Endothelial cell of hepatic sinusoid (primary cell): ENCODE data around the gene BMF.
"Not testable (repeated sequence)": the region's sequence is repeated elsewhere in the genome, so short reads cannot be mapped to it uniquely, and the experiment has no call there.

ENCODE experiments used
- in situ Hi-C: cut with HindIII; loops from 2 replicates; pipeline ENCODE4 v1.10.0; 2017; ENCODE audit warnings: low sequenced_read_pairs

BMF gene

DNA sequence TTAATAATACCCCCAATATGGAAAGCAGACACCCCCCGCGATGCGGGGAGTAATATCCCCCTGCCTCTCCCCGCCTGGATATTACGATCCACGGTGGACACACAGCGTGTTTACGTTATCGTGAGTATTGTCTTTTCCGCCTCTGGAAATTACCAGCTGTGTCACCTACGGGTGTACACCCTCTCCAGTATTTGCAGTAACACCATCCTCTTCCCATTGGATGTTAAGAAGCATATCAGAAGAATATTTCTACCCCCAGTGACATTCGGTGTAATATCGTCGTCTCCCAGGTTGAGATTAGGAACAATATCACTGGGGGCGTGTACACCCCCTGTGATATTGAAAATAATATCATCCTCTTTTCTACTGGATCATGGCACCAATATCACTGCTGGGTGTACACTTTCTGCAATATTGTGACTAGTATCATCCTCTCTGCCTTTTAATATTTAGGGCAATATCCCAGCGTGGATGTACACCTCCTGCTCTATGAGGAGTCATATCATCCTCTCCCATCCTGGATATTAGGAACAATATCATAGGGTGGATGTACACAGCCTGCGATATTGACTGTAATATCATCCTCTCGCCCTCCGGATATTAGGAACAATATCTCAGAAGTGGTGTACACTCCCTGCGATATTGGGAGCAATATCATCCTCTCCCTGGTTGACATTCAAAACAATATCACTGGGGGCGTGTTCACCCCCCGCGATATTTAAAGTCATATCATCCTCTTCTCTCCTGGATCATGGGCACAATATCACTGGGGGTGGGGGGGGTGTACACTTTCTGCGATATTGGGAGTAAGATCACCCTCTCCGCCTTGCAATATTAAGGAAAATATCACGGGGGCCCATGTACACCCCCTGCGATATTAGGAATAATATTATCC is 20.3 kb upstream of the BMF start:
- in situ Hi-C loops, result no loop called here

DNA sequence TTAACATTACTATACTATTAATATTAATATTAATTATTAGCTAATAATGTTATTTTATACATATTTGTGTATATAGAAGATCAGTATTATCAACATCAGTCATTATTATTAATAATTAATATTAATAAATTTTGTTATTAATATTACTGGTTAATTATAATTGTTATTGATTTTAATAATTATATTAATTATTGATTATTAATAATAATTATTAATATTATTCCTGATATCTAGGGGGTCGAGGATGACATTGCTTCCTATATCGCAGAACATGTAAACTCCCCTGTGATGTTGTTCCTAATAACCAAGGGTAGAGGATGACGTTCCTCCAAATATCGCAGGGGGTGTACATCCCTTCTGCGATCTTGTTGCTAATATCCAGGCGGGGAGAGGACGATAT is 17.3 kb upstream of the BMF start:
- in situ Hi-C loops, result no loop called here

- in situ Hi-C loops, result not testable (repeated sequence)
Observed at GRCh38 chr15:40124807-40125285, 16.2 kb upstream of the BMF start.

DNA sequence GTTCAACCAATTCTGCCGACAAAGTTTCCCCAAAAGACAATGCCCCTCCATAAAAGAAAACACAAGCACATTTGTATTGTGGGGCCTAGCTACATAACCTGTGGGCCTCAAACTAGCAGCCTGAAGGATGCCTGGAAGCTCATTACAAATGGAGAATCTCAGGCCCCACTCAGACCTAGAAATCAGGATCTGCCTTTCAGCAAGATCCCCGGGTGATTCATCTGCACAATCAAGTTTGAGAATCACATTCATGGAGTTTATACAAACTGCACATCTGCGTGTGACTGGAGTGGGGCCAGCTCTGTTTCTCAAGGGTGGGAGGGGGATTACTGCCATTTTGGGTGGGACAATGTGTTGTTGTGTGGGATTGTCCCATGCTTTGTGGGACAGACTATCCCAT is 15.7 kb upstream of the BMF start:
- in situ Hi-C loops, result not testable (repeated sequence)

- in situ Hi-C loops, result not testable (repeated sequence)
Observed at GRCh38 chr15:40123863-40124262, 15.2 kb upstream of the BMF start.

- in situ Hi-C loops, result not testable (repeated sequence)
Observed at GRCh38 chr15:40122989-40123388, 14.3 kb upstream of the BMF start.

DNA sequence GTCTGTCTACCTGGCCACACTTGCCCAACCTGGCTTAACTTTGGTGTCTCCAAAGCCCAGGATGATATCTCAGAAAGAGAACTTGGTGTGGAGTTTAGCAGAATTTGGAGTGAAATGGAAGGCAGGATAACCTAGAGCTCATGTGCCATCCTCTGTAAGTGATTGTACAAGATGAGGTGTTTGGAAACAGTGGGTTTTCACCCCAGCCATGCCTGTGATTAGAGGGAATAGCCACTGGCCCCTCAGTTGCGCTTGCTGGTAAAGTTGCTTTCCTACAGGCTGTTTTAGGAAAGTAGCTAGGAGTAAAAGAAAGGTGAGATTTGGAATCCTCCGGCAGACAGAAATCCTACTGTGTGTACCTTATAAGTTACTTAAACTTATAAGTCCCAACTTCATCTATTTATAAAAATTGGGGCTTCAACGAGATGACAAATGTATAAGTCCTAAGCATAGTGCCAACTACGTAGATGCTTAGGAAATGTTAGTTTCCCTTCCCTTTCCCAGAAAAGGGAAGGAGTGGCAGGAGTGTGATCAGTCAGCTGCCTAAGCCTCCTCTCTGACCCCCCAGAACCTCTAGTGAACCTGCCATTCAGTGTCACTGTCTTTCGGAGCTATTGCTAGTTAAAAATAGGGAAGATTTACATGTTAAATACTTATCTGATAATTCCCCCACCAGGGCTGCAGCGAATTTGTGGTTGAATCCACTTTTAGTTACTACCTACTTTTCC is 13.4 kb upstream of the BMF start:
- in situ Hi-C loops, result no loop called here

DNA sequence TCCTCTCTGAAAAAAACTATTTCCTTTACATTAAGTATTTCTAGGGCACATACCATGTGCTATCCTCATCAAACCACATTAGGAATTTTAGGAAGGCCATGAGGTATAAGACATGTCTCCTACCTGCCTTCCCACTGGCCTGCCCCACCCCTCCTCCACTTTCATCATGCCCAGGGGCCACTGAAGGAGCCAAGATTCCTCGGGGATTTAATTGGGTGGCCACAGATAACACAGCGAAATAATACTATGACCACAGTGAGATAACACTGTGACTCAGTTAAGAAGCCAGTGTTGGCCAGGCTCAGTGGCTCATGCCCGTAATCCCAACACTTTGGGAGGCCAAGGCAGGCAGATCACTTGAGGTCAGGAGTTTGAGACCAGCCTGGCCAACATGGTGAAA is 9.8 kb upstream of the BMF start:
- in situ Hi-C loops, result no loop called here

- in situ Hi-C loops, result no loop called here
Observed at GRCh38 chr15:40115670-40116093, 7.0 kb upstream of the BMF start.

GRCh38 chr15:40115106-40115505 is 6.4 kb upstream of the BMF start:
- in situ Hi-C loops, result not testable (repeated sequence)

DNA sequence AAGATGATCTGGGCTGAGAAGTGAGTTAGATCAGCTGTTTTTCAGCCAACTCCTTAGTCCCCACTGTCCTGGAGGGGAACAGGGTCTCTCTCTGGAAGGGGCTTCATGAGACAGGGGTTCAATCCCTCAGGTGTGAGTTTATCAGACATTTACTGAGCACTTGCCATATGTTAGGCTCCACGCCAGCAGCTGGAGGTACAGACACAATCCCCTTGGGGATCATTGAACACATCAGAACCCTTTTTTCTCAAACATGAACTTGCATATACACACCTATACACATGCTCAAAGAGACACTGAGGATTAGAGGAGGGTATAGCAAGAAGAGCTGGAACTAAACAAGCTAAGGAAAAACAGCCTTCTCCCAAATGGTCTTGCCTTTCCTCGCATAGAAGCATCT is 5.5 kb upstream of the BMF start:
- in situ Hi-C loops, result loop anchor here (5.0 kb wide), 1 partner anchor 48 kb away; the partner anchor contains the start of gene BUB1B

DNA sequence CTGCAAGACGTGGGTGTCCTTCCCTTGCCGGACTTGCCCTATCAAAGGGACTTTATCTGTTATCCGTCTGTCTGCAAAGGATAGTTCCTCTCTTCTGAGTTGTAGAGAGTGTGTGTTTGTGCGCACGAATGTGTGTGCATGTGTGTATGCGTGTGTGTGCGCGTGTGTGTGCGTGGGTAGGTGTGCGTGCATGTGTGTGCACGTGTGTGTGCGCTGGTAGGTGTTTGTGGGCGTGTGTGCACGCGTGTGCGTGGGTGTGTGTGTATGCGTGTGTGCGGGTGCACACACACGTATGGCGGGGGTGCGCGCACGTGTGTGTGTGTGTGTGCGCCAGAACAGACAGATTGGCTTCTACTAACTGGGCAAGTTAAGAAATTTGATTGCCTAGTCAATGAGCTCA is 4.1 kb upstream of the BMF start:
- in situ Hi-C loops, result loop anchor here (5.0 kb wide), 1 partner anchor 50 kb away; the partner anchor contains the start of gene BUB1B

DNA sequence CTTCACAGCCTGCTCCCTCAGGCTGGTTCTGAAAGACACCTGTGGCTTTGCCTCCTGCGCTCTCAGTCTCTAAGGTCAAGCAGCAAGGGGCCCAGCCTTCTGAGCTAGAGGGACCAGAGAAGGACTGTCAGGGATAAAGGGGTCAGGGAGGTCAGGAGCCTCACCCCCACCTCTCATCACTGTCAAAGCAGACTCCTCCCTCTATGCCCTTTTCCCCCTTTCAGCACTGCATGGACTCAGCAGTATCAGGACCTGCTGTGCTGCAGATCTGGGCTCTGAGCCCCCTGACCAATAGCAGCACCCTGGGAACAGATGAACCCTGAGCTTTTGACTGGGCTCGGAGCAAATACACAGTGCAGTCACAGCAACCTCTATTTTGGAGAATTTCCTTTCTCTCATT is 3.2 kb upstream of the BMF start:
- in situ Hi-C loops, result loop anchor here (5.0 kb wide), 1 partner anchor 50 kb away; the partner anchor contains the start of gene BUB1B

DNA sequence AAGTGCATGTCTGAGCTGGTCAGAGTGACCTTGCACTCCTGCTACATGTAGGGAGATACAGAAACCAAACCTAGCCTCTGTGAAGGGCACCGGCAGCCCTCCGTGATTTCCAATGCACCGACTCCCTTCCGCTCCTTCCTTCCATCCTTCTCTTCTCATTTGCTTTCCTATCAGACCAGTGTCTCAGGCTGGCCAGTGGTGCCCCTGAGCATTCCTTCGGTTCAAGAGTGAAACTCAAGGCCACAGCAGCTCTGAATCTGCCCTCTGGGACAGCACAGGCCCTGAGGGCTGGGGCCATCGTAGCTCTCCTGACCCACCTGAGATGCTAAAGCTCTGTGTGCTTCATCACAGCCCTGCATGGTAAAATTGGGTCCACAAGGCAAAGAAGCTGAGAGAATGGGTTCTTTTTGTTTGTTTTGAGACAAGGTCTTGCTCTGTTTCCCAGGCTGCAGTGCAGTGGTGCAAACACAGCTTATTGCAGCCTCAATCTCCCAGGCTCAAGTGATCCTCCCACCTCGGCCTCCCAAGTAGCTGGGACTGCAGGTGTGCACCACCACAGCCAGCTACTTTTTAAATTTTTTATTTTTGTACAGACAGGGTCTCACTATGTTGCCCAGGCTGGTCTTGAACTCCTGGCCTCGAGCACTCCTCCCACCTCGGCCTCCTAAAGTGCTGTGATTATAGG is 2.3 kb upstream of the BMF start:
- in situ Hi-C loops, result loop anchor here (5.0 kb wide), 1 partner anchor 51 kb away; the partner anchor contains the start of gene BUB1B

GRCh38 chr15:40108061-40108854 is 421 bp downstream of the BMF start:
- in situ Hi-C loops, result no loop called here

DNA sequence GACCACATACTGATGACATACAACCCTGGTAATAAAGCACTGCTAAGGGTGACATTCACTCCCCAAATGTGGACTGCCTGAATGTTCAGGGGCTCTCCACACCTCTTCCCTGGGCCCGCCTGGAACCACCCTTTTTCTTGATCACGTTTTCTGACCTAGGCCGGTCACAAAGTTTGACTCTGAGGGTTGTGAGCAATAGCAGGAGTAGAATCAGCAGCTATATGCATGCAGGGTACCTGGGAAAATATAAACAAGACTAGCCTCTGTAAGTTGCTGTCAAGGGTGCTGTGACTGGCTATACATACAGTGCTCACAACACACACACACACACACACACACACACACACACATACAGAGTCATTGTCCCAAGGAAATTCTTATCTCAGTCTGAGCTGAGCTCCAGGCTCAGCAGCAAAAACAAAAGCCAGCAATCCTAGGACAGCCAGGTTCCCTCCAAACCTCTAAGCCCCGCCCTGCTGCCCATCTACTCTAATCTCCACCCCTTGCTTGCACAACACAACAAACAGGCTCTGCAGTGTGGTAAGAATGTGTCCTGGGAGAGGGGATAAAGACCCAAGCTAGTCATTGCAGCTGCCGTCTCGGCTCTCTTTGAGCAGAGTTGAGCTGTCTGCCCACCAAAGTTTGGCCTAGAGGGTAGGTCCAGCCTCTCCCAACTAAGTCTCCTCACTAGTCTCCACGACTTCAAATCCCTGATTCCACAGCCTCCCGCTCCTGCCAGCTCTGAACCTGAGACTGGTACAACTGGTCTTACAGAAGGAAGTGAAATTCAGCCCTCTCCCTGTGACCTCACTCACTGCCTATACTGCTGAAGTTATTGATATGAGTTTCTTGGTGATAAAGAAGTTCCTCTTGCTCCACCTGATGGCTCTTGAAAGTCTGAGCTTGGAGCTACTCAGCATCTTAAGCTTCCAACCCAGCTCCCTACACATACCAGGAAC is 2.2 kb downstream of the BMF start:
- in situ Hi-C loops, result no loop called here

GRCh38 chr15:40105517-40106202 is 3.0 kb downstream of the BMF start:
- in situ Hi-C loops, result no loop called here

- in situ Hi-C loops, result loop anchor here (5.0 kb wide), 2 partner anchors 58 to 117 kb away; no protein-coding TSS in a partner anchor
Observed at GRCh38 chr15:40104865-40105516, 3.7 kb downstream of the BMF start.
